K562 (cell line): ENCODE results near the gene GPR153. TPM values are rescaled to one million over a fixed set of nuclear protein-coding genes. Genes with fewer than 3 reads are reported as not detected.

ENCODE experiments used
- CHD4 ChIP-seq: fragments of 200-600 bp; sonication (generic); IDR thresholded peaks from 3 replicates; pipeline ENCODE4 v1.6.1; 2012; ENCODE audit warnings: low read depth, mild to moderate bottlenecking, mixed read lengths, low read length, inconsistent platforms; ENCODE audit not compliant: insufficient read depth, insufficient replicate concordance, poor library complexity, severe bottlenecking
- HOMEZ ChIP-seq: fragments of 250-450 bp; sonication (Bioruptor Pico); IDR thresholded peaks from 2 replicates; pipeline ENCODE4 v1.4.0; 2020; ENCODE audit warnings: mild to moderate bottlenecking, moderate library complexity
- MCM3 ChIP-seq: fragments of 450-650 bp; IDR thresholded peaks from 2 replicates; pipeline ENCODE4 v1.6.1; 2016
- MYC ChIP-seq, 2 experiments: fragments of 250-450 bp in 1 of 2; sonication (Bioruptor Pico) in 1 of 2; IDR thresholded peaks; 2 replicates each; pipeline versions ENCODE4 v1.5.1 to v1.6.1; 2012 to 2021; ENCODE audit warnings: low read depth in 2 of 2, borderline replicate concordance in 1 of 2, improper control_type of control experiment in 1 of 2, low read length in 1 of 2, mild to moderate bottlenecking in 1 of 2, moderate library complexity in 1 of 2
- PBX2 ChIP-seq, 2 experiments: IDR thresholded peaks in 1 of 2; conservative IDR thresholded peaks in 1 of 2; 2 replicates each; pipeline ENCODE4 v1.6.1; 2016; ENCODE audit warnings: low read depth in 2 of 2, mild to moderate bottlenecking in 1 of 2, missing compliant biosample characterization in 1 of 2, missing genetic modification characterization in 1 of 2, moderate library complexity in 1 of 2
- RBM14 ChIP-seq: fragments of 200-400 bp; formaldehyde crosslinking; IDR thresholded peaks from 2 replicates; pipeline ENCODE4 v1.6.1; 2018; ENCODE audit warnings: low read depth, mild to moderate bottlenecking, low read length, moderate library complexity, borderline replicate concordance; ENCODE audit not compliant: insufficient read depth
- RFX5 ChIP-seq: IDR thresholded peaks from 2 replicates; pipeline ENCODE4 v1.6.1; 2011; ENCODE audit warnings: low read depth, mild to moderate bottlenecking, improper control_type of control experiment, low read length
- TCF7 ChIP-seq: sonication (generic); IDR thresholded peaks from 2 replicates; pipeline ENCODE4 v1.6.1; 2016; ENCODE audit warnings: antibody characterized with exemption, borderline replicate concordance
- ZHX1 ChIP-seq: fragments of 150-350 bp; conservative IDR thresholded peaks from 2 replicates; pipeline ENCODE4 v1.6.1; 2014; ENCODE audit warnings: low read length
- ZNF121 ChIP-seq: sonication (generic); formaldehyde crosslinking; conservative IDR thresholded peaks from 2 replicates; pipeline ENCODE4 v1.8.0; 2022; ENCODE audit warnings: missing genetic modification reagents
- ZNF609 ChIP-seq: sonication (generic); formaldehyde crosslinking; IDR thresholded peaks from 2 replicates; pipeline ENCODE4 v1.8.1; 2023; ENCODE audit warnings: missing genetic modification reagents, mild to moderate bottlenecking, borderline replicate concordance
- ZNF707 ChIP-seq: fragments of 250-450 bp; sonication (Bioruptor Pico); conservative IDR thresholded peaks from 2 replicates; pipeline ENCODE4 v1.8.0; 2022; ENCODE audit warnings: inconsistent platforms, mild to moderate bottlenecking, moderate library complexity
- polyA plus RNA-seq, 8 experiments: library from polyadenylated mRNA; depleted of rRNA in 4 of 8; stranded (reverse) in 5 of 8; unstranded in 3 of 8; fragments of >200 nt; fragmentation: Nextera tagmentation in 2 of 8; fragmentation: Illumina TruSeq in 1 of 8; extraction: Ambion mirVana in 2 of 8; extraction: Trizol in 1 of 8; gene quantifications; 2 replicates each; pipeline versions ENCODE4 v1.2.1 to v1.2.3, GENCODE V29; 2011 to 2014; ENCODE audit warnings: inconsistent platforms in 1 of 8, missing spikeins in 1 of 8
- total RNA-seq, 7 experiments: library from RNA; depleted of rRNA in 6 of 7; stranded (reverse); fragments of >200 nt in 6 of 7; fragmentation: Illumina TruSeq in 2 of 7; extraction: Trizol in 2 of 7; gene quantifications; 2 replicates each; pipeline versions ENCODE4 v1.2.1 to v1.2.3, GENCODE V29; 2011 to 2021; ENCODE audit warnings: low replicate concordance in 1 of 7

Gene GPR153
- total and polyA plus RNA-seq, 9 of the 15 experiments (the other 6 are each of a cell fraction or from before 2014, with no cell fraction given) = 0.01 to 1.5 (median 0.51) TPM

GRCh38 chr1:6208723-6209660, 51.9 kb downstream of the GPR153 start (continued):
- TF ChIP-seq MYC (IDR thresholded peaks at IDR 0.05; ENCODE audit: low read depth, low read length) = peak; percentile 93
- no peak for TF ChIP-seq MYC (CRISPR knock-in tag; IDR thresholded peaks at IDR 0.05; ENCODE audit: borderline replicate concordance, low read depth)
- no peak for TF ChIP-seq ZNF707 (CRISPR knock-in tag)
- TF ChIP-seq RFX5 = no peak
- 0 out of 2 replicates have a peak, but pooled peaks have one; percentile 18 for TF ChIP-seq ZNF609 (CRISPR knock-in tag)
- TF ChIP-seq PBX2 (CRISPR knock-in tag; IDR thresholded peaks at IDR 0.05; ENCODE audit: low read depth) = no peak
- no peak for TF ChIP-seq PBX2 (tag; conservative IDR thresholded peaks at IDR 0.05; ENCODE audit: low read depth)
- TF ChIP-seq ZNF121 (CRISPR knock-in tag) = no peak
- no peak for TF ChIP-seq ZHX1
- TF ChIP-seq RBM14 = no peak
- no peak for TF ChIP-seq TCF7
- TF ChIP-seq CHD4 = no peak
- TF ChIP-seq HOMEZ = no peak
- TF ChIP-seq MCM3 = no peak
